Islet precursor cell (in vitro differentiated cells): ENCODE results near the gene PCDHGA10.
"Not testable (repeated sequence)": the region's sequence is repeated elsewhere in the genome, so short reads cannot be mapped to it uniquely, and the experiment has no call there.

Source experiments
- DNase-seq: peaks from one replicate; pipeline ENCODE4 v3.0.0-alpha.2; 2018

Gene PCDHGA10

DNA sequence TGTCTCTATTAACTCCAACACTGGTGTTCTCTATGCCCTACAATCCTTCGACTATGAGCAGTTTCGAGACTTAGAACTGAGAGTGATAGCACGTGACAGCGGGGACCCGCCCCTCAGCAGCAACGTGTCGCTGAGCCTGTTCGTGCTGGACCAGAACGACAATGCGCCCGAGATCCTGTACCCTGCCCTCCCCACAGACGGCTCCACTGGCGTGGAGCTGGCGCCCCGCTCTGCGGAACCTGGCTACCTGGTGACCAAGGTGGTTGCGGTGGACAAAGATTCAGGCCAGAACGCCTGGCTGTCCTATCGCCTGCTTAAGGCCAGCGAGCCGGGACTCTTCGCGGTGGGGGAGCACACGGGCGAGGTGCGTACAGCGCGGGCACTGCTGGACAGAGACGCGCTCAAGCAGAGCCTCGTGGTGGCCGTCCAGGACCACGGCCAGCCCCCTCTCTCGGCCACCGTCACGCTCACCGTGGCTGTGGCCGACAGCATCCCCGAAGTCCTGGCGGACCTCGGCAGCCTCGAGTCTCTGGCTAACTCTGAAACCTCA, 10.0 kb downstream of the PCDHGA10 start:
- DNase-seq = no peak

DNA sequence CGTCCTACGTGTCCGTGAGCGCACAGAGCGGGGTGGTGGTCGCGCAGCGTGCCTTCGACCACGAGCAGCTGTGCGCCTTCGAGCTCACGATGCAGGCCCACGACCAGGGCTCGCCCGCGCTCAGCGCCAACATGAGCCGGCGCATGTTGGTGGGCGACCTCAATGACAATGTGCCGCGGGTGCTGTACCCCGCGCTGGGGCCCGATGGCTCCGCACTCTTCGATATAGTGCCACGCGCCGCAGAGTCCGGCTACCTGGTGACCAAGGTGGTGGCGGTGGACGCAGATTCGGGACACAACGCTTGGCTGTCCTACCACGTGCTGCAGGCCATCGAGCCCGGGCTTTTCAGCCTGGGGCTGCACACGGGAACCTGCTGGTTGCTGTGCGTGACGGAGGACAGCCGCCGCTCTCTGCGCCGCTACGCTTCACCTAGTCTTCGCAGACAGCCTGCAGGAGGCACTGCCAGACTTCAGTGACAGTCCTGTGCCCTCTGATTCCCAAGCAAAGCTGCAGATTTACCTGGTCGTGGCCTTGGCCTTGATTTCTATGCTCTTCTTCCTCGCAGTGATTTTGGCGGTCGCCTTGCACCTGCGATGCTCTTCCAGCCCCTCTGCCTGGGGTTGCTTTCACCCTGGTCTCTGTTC, 15.1 kb downstream of the PCDHGA10 start:
- DNase-seq = no peak

DNA sequence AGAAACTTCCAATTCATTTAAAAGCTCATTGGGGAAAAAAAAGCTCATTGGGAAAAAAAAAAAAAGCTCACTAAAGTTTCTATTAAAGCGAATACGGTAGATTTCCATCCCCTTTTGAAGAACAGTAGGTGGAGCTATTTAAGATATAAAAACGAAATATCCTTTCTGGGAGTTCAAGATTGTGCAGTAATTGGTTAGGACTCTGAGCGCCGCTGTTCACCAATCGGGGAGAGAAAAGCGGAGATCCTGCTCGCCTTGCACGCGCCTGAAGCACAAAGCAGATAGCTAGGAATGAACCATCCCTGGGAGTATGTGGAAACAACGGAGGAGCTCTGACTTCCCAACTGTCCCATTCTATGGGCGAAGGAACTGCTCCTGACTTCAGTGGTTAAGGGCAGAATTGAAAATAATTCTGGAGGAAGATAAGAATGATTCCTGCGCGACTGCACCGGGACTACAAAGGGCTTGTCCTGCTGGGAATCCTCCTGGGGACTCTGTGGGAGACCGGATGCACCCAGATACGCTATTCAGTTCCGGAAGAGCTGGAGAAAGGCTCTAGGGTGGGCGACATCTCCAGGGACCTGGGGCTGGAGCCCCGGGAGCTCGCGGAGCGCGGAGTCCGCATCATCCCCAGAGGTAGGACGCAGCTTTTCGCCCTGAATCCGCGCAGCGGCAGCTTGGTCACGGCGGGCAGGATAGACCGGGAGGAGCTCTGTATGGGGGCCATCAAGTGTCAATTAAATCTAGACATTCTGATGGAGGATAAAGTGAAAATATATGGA, 17.7 kb downstream of the PCDHGA10 start, which contains the start of gene PCDHGA12:
Gene PCDHGA12, plus strand, starts transcription at position 176 of the 782 bp plus-strand sequence. Its CDS starts 253 bp downstream, at position 429.
- no peak for DNase-seq

DNA sequence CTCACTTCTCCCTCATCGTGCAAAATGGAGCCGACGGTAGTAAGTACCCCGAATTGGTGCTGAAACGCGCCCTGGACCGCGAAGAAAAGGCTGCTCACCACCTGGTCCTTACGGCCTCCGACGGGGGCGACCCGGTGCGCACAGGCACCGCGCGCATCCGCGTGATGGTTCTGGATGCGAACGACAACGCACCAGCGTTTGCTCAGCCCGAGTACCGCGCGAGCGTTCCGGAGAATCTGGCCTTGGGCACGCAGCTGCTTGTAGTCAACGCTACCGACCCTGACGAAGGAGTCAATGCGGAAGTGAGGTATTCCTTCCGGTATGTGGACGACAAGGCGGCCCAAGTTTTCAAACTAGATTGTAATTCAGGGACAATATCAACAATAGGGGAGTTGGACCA, 18.5 kb downstream of the PCDHGA10 start:
- DNase-seq = no peak

DNA sequence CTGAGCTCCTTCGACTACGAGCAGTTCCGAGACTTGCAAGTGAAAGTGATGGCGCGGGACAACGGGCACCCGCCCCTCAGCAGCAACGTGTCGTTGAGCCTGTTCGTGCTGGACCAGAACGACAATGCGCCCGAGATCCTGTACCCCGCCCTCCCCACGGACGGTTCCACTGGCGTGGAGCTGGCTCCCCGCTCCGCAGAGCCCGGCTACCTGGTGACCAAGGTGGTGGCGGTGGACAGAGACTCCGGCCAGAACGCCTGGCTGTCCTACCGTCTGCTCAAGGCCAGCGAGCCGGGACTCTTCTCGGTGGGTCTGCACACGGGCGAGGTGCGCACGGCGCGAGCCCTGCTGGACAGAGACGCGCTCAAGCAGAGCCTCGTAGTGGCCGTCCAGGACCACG, 19.5 kb downstream of the PCDHGA10 start:
- DNase-seq = not testable (repeated sequence)

DNA sequence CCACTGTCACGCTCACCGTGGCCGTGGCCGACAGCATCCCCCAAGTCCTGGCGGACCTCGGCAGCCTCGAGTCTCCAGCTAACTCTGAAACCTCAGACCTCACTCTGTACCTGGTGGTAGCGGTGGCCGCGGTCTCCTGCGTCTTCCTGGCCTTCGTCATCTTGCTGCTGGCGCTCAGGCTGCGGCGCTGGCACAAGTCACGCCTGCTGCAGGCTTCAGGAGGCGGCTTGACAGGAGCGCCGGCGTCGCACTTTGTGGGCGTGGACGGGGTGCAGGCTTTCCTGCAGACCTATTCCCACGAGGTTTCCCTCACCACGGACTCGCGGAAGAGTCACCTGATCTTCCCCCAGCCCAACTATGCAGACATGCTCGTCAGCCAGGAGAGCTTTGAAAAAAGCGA, 19.9 kb downstream of the PCDHGA10 start:
- not testable (repeated sequence) for DNase-seq

DNA sequence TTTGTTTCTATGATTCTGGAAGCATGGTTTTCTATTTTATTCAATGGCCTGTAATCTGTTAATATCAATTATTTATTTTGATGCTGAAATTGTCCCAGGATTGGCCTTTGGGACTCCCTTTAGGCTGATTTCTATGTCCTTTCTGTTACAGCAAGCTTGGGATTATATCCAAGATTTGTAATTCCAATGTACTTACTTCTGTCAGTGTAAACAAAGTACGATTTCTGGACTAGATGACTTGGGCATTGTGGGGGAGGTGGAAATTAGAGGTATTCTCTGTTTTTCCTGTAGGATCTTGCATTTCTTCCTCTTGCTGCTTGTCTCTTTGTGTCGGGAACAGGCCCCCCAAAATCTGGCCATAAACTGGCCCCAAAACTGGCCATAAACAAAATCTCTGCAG, 21.2 kb downstream of the PCDHGA10 start:
- DNase-seq = no peak

DNA sequence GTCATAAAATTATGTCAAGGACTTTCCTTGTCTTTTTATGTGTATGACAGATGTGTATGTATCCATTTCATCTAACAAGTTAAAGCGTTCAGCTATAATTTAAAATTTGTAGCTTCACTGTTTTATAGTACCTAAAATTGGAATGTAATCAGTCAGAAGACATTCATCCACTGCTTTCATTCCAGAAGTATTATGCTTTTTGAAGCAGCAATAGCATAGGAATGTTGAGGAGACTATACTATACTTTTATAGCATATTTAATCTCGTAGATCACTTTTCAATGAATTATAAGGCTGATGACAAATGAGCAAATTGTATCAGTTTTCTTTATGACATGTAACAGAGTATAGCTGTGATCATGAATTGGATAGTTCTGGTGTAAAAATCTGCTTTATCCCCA, 24.4 kb downstream of the PCDHGA10 start:
- no peak for DNase-seq

DNA sequence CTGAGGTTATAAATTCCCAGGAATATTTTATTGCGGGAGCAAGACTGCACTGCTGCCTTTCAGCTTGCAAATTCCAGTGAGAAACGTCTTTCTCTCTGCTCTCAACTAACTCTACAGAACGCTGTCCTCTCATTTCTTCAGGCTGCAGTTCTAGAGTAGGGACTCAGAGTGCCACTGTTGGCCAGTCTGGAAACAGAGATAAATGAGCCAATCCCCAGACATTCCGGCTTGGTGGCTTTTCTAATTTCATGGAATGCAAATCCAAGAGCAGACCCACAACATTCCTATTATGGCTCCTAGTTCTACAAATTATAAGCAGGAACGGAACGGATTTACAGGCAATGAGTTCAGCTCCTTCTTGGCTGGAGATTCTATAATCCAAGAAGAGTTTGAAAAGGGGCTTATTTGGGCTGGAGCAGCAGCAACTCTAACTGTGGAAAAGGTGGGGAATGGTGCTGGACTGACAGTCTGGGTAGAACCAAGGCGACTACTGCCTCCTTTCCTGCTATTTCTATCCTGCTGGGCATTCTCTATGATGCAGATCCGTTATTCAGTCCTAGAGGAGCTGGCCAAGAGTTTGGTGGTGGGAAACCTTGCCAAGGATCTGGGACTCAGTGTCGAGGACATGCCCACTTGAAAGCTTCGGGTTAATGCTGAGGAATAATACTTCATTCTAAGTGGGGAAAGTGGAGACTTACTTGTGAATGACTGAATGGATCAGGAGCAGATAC, 26.8 kb downstream of the PCDHGA10 start:
- no peak for DNase-seq

DNA sequence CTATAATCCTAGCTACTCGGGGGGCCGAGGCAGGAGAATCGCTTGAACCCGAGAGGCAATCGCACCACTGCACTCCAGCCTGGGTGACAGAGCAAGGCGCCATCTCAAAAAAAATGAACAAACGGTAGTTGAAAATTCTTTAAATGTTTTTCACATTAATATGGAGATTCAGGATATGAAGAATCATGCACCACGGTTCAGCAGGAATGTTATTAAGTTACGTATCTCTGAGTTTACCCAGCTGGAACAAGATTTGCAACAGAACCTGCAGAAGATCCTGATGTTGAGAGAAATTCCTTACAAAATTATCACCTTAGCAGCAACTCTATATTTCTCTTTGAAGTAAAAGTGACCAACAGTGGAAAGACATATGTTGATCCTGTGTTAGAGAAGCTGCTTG, 27.6 kb downstream of the PCDHGA10 start:
- DNase-seq = no peak

DNA sequence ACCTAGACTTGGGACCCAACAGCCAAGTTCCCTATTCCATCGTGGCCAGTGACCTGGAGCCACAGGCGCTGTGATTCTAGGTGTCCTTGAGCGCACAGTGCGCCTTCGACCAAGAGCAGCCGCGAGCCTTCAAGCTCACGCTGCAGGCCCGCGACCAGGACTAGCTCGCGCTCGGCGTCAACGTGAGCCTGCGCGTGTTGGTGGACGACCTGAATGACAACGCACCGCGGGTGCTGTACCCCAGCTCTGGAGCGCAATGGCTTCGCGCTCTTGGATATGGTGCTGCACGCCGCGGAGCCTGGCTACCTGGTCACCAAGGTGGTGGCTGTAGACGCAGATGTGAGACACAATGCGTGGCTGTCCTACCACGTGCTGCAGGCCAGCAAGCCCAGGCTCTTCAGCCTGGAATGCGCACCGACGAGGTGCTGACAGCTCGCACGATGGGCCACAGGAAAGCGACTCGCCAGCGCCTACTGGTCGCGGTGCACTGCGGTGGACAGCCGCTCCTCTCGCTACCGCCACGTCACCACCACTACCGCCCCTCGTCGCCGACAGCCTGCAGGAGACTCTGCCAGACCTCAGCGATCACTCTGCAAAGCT, 28.9 kb downstream of the PCDHGA10 start:
- no peak for DNase-seq

DNA sequence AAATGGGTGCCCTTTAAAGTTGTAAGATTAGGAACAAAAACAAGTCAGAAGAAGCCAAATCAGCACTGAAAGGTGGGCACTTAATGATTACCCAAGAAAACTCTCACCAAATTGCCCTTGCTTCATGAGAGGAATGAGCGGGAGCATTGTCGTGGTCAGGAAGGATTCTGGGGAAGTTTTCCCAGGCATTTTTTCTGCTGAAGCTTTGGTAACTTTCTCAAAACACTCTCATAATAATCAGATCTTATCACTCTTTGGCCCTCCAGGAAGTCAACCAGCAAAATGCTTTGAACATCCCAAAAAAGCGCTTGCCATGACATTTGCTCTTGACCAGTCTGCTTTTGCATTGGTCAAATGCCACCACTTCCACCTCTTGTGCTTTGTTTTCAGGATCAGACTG, 52.6 kb downstream of the PCDHGA10 start:
- no peak for DNase-seq
